Ovary (tissue), 9 donors: ENCODE measurements around the gene ZNF827. TPM values are rescaled to one million over a fixed set of nuclear protein-coding genes. Genes with fewer than 3 reads are reported as not detected.

Source experiments
- DNase-seq, 5 donors: peaks; one replicate each; pipeline ENCODE4 v3.0.0-alpha.2; 2019 to 2020
- H3K27ac ChIP-seq, 2 donors: fragments of 200-600 bp; one replicate each; pipeline versions ENCODE4 v1.5.1 to v1.8.0; 2019 to 2022
- H3K27me3 ChIP-seq: fragments of 200-600 bp; one replicate; pipeline ENCODE4 v1.8.0; 2022
- H3K36me3 ChIP-seq: fragments of 200-600 bp; sonication (generic); one replicate; pipeline ENCODE4 v1.5.1; 2019
- H3K4me1 ChIP-seq: one replicate; pipeline ENCODE4 v1.8.1; 2013; ENCODE audit warnings: mild to moderate bottlenecking, moderate library complexity; ENCODE audit not compliant: insufficient read depth
- H3K4me3 ChIP-seq: fragments of 200-600 bp; sonication (generic); one replicate; pipeline ENCODE4 v1.5.1; 2017
- H3K9me3 ChIP-seq, 2 donors: fragments of 200-600 bp in 1 of 2; sonication (generic) in 1 of 2; one replicate each; pipeline versions ENCODE4 v1.5.1 to v1.8.1; 2013 to 2019; ENCODE audit warnings: mild to moderate bottlenecking in 1 of 2, moderate library complexity in 1 of 2
- CTCF ChIP-seq, 3 donors: fragments of 450-650 bp in 2 of 3; fragments of 200-600 bp in 1 of 3; IDR thresholded peaks; one replicate each; pipeline versions ENCODE4 v1.5.1 to v1.8.0; 2016 to 2022; ENCODE audit warnings: antibody characterized with exemption in 3 of 3, mild to moderate bottlenecking in 1 of 3
- EP300 ChIP-seq: sonication (generic); formaldehyde crosslinking; IDR thresholded peaks from one replicate; pipeline ENCODE4 v1.6.1; 2017; ENCODE audit warnings: antibody characterized with exemption
- POLR2A ChIP-seq: fragments of 450-650 bp; IDR thresholded peaks from one replicate; pipeline ENCODE4 v1.6.1; 2017; ENCODE audit warnings: antibody characterized with exemption, mild to moderate bottlenecking, moderate library complexity
- WGBS, 3 donors: extraction: QIAGEN DNeasy Blood & Tissue Kit in 1 of 3; methylation state at CpG; one replicate each; pipeline versions ENCODE4 v1.1.5 to v1.1.7; 2013 to 2017; 5-methylcytosine and 5-hydroxymethylcytosine counted together
- intact Hi-C, 4 donors: fragments of 100-400 bp; cut with DNase I; formaldehyde crosslinking; loops; one replicate each; pipeline versions ENCODE4 v1.11.0 to v1.15.1; 2022 to 2023
- polyA plus RNA-seq, 2 donors: library from polyadenylated mRNA; stranded (reverse); fragments of 200-250 nt in 1 of 2; fragments of 350-450 nt in 1 of 2; fragmentation: Illumina TruSeq in 1 of 2; extraction: RNeasy Lipid Tissue Mini Kit (QIAGEN cat#74804) in 1 of 2; gene quantifications; one replicate each; pipeline ENCODE4 v1.2.3, GENCODE V29; 2013 to 2014
- total RNA-seq, 7 donors: library from RNA; depleted of rRNA in 2 of 7; stranded (reverse); fragments of >200 nt in 2 of 7; fragmentation: NEBNext Ultra II Directional in 3 of 7; extraction: Animal tissue kit (Norgen Biotek cat#: 25700) in 3 of 7; gene quantifications; one replicate each; pipeline versions ENCODE4 v1.1.0 to v1.2.4, GENCODE V29; 2016 to 2023
- donor health status: DM: no; HTN: no; CAD: no; lungs with moderate emphysema.
- donor health status: DM: no; HTN: no; CAD: no.
- donor health status: Bipolar disorder and iron deficiency.
- donor health status: DM: yes; HTN: yes; CAD: no.
- donor health status: DM: no; HTN: no; CAD: no.
- donor health status: DM: yes; HTN: yes; CAD: no.

Gene ZNF827
- total and polyA plus RNA-seq, 9 donors: 7.8 to 36.0 (median 20.0) TPM

- DNase-seq: no peak
- TF ChIP-seq POLR2A: no peak
- no peak for TF ChIP-seq EP300
- no peak for TF ChIP-seq CTCF (IDR thresholded peaks at IDR 0.05)
- WGBS, 3 donors: 56 to 70% (median 64%) methylated on average over 2 of the region's 2 CpGs
- Histone ChIP-seq H3K27ac (no peak overlapping the region), H3K4me1 (peaks cover 8% of the 10 kb centered on the region), H3K4me3 (no peak overlapping the region), H3K9me3 (no peaks in the 10 kb centered on the region), H3K27me3 (no peaks in the 10 kb centered on the region), H3K36me3 (no peaks in the 10 kb centered on the region)
- intact Hi-C loops: no loop called here
These were observed 87.0 kb downstream of the ZNF827 start for GRCh38 chr4:145851511-145852201.

GRCh38 chr4:145847764-145848163 lies 90.9 kb downstream of the ZNF827 start:
- Histone ChIP-seq H3K27me3 (no peaks in the 10 kb centered on the region), H3K27ac (no peak overlapping the region), H3K4me1 (peaks cover 7% of the 10 kb centered on the region), H3K4me3 (no peak overlapping the region), H3K36me3 (no peaks in the 10 kb centered on the region), H3K9me3 (no peaks in the 10 kb centered on the region)
- TF ChIP-seq EP300 (no peak), CTCF (IDR thresholded peaks at IDR 0.05) (no peak), POLR2A (no peak)
- intact Hi-C loops: no loop called here
- DNase-seq: no peak
- 81 to 87% (median 82%) methylated on average over 7 of the region's 7 CpGs for WGBS, 3 donors

- Histone ChIP-seq H3K36me3 (no peaks in the 10 kb centered on the region), H3K27me3 (no peaks in the 10 kb centered on the region), H3K27ac (no peak overlapping the region), H3K9me3 (no peaks in the 10 kb centered on the region), H3K4me1 (no peaks in the 10 kb centered on the region), H3K4me3 (no peak overlapping the region)
- WGBS, 3 donors: 83 to 93% (median 85%) methylated on average over 4 of the region's 4 CpGs
- TF ChIP-seq POLR2A: no peak
- TF ChIP-seq CTCF (IDR thresholded peaks at IDR 0.05): no peak
- no peak for TF ChIP-seq EP300
- intact Hi-C loops: no loop called here
- no peak for DNase-seq
These were observed 93.5 kb downstream of the ZNF827 start for GRCh38 chr4:145845118-145845517.

- Histone ChIP-seq H3K27ac (no peak overlapping the region), H3K4me1 (no peaks in the 10 kb centered on the region), H3K36me3 (no peaks in the 10 kb centered on the region), H3K4me3 (no peak overlapping the region), H3K9me3 (no peaks in the 10 kb centered on the region), H3K27me3 (no peaks in the 10 kb centered on the region)
- intact Hi-C loops: no loop called here
- 91 to 97% (median 92%) methylated on average over 6 of the region's 6 CpGs for WGBS, 3 donors
- no peak for DNase-seq
- TF ChIP-seq POLR2A: no peak
- TF ChIP-seq CTCF (IDR thresholded peaks at IDR 0.05): no peak
- TF ChIP-seq EP300: no peak
These were observed 95.0 kb downstream of the ZNF827 start for GRCh38 chr4:145843639-145844038.
